ENCODE data around the gene DLG3.
"Not testable (repeated sequence)": the region's sequence is repeated elsewhere in the genome, so short reads cannot be mapped to it uniquely, and the experiment has no call there.

The DLG3 gene

GRCh38 chrX:70477734-70478075 lies 33.1 kb downstream of the DLG3 start:
- DNase-seq = no peak

- no peak for DNase-seq
These were observed 34.1 kb downstream of the DLG3 start for GRCh38 chrX:70478526-70479245.

GRCh38 chrX:70479247-70479921 lies 34.7 kb downstream of the DLG3 start:
- DNase-seq = no peak

- no peak for DNase-seq
These were observed 35.5 kb downstream of the DLG3 start for GRCh38 chrX:70479922-70480659.

GRCh38 chrX:70480660-70481018 lies 36.0 kb downstream of the DLG3 start:
- DNase-seq = no peak

GRCh38 chrX:70481471-70482270 lies 37.0 kb downstream of the DLG3 start:
- DNase-seq = no peak

- DNase-seq = no peak
These were observed 37.7 kb downstream of the DLG3 start for GRCh38 chrX:70482300-70482699.

GRCh38 chrX:70485466-70485865 lies 40.8 kb downstream of the DLG3 start:
- DNase-seq = no peak

GRCh38 chrX:70488856-70489255 lies 44.2 kb downstream of the DLG3 start:
- no peak for DNase-seq

GRCh38 chrX:70494441-70494840 lies 49.8 kb downstream of the DLG3 start:
- peak in 1 of 2 experiments; percentile 10 for DNase-seq

GRCh38 chrX:70496491-70496890 lies 51.9 kb downstream of the DLG3 start:
- no peak for DNase-seq

- DNase-seq = no peak
These were observed 52.4 kb downstream of the DLG3 start for GRCh38 chrX:70497026-70497425.

- DNase-seq = no peak
These were observed 53.5 kb downstream of the DLG3 start for GRCh38 chrX:70498129-70498528.

GRCh38 chrX:70500826-70501225 lies 56.2 kb downstream of the DLG3 start:
- no peak for DNase-seq

GRCh38 chrX:70504772-70505450 lies 60.3 kb downstream of the DLG3 start:
- peak; percentile 36 to 53 for DNase-seq

GRCh38 chrX:70505451-70505841 lies 60.8 kb downstream of the DLG3 start:
- no peak for DNase-seq

- peak; percentile 6 to 25 for DNase-seq
These were observed 63.8 kb downstream of the DLG3 start for GRCh38 chrX:70508296-70508911.

GRCh38 chrX:70509078-70509477 lies 64.4 kb downstream of the DLG3 start:
- DNase-seq = no peak

GRCh38 chrX:70515270-70515669 lies 70.6 kb downstream of the DLG3 start:
- DNase-seq = not testable (repeated sequence)

GRCh38 chrX:70515692-70516091 lies 71.1 kb downstream of the DLG3 start:
- DNase-seq = not testable (repeated sequence)

- DNase-seq = no peak
These were observed 81.1 kb downstream of the DLG3 start for GRCh38 chrX:70525733-70526132.

GRCh38 chrX:70527053-70527452 lies 82.4 kb downstream of the DLG3 start:
- no peak for DNase-seq
